ENCODE results near the gene KIFAP3.

The KIFAP3 gene

DNA sequence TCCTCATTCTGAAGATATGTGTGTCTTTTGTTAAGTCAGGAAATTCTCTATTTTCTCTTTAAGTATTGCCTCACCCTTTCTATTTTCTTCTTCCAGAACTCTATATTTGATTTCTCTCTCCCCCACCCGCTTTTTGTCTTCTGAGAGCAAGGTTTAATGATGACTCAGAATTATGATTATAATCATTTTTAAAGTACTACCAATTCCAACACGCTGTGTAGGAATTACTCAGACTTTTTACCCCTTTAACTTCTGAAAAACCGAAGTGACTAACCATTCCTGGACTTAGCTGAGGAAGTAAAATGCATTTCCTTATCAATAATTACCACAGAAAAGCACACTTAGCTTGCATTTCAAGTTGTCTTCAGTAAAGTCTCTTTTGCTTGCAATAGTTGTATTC, 160.0 kb downstream of the KIFAP3 start:
- TF ChIP-seq, protein P1, sequence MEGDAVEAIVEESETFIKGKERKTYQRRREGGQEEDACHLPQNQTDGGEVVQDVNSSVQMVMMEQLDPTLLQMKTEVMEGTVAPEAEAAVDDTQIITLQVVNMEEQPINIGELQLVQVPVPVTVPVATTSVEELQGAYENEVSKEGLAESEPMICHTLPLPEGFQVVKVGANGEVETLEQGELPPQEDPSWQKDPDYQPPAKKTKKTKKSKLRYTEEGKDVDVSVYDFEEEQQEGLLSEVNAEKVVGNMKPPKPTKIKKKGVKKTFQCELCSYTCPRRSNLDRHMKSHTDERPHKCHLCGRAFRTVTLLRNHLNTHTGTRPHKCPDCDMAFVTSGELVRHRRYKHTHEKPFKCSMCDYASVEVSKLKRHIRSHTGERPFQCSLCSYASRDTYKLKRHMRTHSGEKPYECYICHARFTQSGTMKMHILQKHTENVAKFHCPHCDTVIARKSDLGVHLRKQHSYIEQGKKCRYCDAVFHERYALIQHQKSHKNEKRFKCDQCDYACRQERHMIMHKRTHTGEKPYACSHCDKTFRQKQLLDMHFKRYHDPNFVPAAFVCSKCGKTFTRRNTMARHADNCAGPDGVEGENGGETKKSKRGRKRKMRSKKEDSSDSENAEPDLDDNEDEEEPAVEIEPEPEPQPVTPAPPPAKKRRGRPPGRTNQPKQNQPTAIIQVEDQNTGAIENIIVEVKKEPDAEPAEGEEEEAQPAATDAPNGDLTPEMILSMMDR (IDR thresholded peaks at IDR 0.05), result no peak

DNA sequence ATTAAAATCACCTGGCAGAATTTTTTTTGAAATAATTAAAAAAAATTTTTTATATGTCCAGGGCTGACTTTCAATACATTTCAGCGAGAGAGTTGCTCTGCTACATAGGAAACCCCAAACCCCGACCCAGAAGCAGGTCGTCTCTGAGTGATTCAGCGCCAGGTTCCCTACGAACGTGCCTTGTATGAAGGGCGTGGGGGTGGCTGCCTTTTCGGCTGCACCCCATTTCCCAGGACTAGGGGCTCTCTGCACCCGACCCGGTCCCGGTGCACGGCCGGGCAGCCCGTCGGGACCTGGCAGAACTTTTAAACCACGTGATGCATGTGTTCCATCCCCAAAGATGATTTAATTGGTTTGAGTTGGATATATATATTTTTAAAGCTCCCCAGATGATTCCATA, 165.0 kb downstream of the KIFAP3 start:
- TF ChIP-seq, protein P1 (IDR thresholded peaks at IDR 0.05), result no peak

GRCh38 chr1:169906938-169907337, 167.6 kb downstream of the KIFAP3 start:
- TF ChIP-seq, protein P1 (IDR thresholded peaks at IDR 0.05), result no peak

DNA sequence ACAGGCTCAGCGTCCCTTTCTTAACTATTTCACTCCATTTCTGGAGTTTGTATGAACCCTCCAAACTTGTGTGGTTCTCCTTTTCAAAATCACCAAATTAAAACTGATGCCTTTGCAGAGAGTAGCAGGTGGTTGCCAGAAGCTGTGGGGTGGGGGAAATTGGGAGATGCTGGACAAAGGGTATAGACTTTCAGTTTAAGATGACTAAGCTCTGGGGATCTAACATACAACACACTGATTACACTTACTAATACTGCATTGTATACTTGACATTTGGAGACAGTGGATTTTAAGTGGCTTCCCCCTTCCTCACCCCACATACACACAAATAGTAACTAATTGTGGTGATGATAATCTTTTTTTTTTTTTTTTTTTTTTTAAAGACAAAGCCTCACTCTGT, 169.7 kb downstream of the KIFAP3 start:
- TF ChIP-seq, protein P1 (IDR thresholded peaks at IDR 0.05), result no peak

DNA sequence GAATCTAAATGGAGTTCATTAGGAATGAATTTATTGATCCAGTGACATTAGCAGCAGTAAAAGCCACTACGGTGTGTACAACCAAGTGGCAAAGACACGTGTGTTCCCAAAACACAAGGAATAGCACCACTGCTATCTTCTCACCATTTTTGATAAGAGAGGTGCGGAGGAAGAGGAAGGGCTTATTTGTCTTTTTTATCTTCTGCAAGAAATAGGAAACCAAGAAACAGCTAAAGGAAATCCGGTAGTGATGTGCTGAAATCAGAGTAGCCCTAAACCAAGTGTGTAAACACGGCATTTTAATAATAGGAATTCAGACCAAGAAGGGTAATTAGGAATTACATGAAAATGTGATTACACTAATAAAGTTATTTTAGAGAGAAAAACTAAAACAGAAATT, 171.7 kb downstream of the KIFAP3 start:
- TF ChIP-seq, protein P1 (IDR thresholded peaks at IDR 0.05), result no peak

DNA sequence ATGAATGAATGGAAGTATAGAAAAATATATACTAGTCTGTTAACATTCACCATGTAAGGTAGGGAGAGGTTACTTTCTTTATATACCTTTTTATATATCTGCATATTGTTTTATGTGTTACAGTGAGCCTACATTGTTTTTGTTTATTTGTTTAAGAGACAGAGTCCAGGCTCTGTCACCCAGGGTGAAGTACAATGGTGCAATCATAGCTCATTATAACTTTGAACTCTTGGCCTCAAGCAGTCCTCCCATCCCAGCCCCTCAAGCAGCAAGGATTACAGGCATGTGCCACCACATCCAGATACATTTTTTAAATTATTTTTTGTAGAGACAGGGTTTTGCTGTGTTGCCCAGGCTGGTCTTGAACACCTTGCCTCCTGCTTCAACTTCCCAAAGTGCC, 173.4 kb downstream of the KIFAP3 start:
- TF ChIP-seq, protein P1 (IDR thresholded peaks at IDR 0.05), result no peak

GRCh38 chr1:169900571-169900970, 173.9 kb downstream of the KIFAP3 start:
- TF ChIP-seq, protein P1 (IDR thresholded peaks at IDR 0.05), result no peak

GRCh38 chr1:169899519-169900217, 174.8 kb downstream of the KIFAP3 start:
- TF ChIP-seq, protein P1 (IDR thresholded peaks at IDR 0.05), result no peak
